ENCODE measurements around the gene GRHL1.

Gene GRHL1

GRCh38 chr2:9949239-9949991 is 2.1 kb upstream of the GRHL1 start:
- DNase-seq (ENCODE audit: extremely low read depth in 1 of 2, low read depth in 1 of 2), result no peak

GRCh38 chr2:9949992-9950520 is 1.4 kb upstream of the GRHL1 start:
- no peak for DNase-seq (ENCODE audit: extremely low read depth in 1 of 2, low read depth in 1 of 2)

DNA sequence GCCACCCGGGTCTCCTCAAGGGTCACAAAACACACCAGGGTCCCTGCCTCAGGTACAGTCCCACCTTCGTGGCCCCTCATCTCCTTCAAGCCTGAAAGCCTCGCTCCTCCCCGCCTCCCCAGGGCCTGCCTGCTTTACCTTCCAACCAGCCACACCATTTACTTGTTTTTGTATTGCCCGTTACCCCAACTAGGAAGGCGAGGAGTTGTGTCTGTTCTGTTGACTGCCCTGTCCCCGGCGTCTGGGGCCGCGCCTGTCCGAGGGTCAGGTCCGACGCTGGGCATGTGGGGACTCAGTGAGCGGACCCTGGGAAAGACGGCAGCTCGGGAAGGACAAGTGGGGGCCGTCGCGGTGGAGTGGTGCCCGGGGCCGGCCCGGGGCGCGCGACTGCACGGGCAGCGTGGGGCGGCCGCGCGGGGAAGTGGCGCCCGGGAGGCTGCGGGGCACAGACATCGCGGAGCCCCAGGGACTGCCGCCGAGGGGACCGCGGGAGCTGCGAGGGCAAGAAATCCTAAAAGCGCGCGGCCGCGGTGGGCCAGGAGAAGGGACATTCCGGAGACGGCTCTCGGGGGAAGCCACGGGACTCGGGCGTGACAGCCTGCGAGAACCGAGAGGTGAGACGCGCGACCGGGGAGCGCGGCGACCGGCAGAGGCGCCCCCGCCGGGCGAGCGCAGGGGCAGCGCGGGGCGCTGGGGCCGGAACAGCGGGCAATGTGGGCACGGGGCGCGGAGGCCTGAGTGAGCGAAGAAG is 797 bp upstream of the GRHL1 start:
- no peak for DNase-seq (ENCODE audit: extremely low read depth in 1 of 2, low read depth in 1 of 2)

GRCh38 chr2:9951272-9951521 is 296 bp upstream of the GRHL1 start:
- DNase-seq (ENCODE audit: extremely low read depth in 1 of 2, low read depth in 1 of 2), result no peak

DNA sequence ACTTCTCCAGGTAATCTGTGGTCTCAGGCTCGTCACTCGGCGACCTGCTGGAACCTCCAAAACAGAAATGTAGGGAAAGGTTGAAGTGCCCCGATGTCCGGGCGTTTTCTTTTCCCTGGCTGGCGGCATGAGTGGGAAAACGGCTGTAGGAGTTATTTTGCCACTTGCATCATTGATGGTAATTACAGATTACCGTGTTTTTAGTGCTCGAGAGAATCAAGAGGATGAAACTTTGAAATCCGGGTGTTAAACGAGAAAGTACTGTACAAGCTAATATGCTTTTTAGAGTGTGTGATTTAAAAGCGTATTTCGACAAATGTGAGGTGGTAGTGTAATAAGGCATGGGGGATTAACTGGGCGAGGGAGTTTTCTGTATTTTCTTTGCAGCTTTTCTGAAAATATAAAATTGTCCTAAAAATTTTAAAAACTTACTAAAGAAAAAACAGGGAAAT is 819 bp downstream of the GRHL1 start:
- no peak for DNase-seq (ENCODE audit: extremely low read depth in 1 of 2, low read depth in 1 of 2)

- DNase-seq (ENCODE audit: extremely low read depth in 1 of 2, low read depth in 1 of 2), result no peak
These were observed 1.5 kb downstream of the GRHL1 start for GRCh38 chr2:9952856-9953503.

GRCh38 chr2:9954136-9954535 is 2.6 kb downstream of the GRHL1 start:
- no peak for DNase-seq (ENCODE audit: extremely low read depth in 1 of 2, low read depth in 1 of 2)

DNA sequence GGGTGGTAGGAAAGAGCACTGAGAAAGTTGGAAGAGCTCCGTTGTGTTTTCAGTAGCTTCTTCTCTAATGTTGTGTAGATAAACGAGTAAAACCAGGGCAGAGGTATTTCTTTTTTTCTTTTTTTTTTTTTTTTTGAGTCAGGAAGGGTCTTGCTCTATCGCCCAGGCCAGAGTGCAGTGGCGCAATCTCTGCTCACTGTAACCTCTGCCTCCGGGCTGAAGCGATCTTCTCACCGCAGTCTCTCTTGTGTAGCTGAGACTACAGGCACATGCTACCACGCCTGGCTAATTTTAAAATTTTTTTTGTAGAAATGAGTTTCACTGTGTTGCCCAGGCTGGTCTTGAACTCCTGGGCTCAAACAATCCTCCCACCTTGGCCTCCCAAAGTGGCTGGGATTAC is 6.6 kb downstream of the GRHL1 start:
- no peak for DNase-seq (ENCODE audit: extremely low read depth in 1 of 2, low read depth in 1 of 2)

DNA sequence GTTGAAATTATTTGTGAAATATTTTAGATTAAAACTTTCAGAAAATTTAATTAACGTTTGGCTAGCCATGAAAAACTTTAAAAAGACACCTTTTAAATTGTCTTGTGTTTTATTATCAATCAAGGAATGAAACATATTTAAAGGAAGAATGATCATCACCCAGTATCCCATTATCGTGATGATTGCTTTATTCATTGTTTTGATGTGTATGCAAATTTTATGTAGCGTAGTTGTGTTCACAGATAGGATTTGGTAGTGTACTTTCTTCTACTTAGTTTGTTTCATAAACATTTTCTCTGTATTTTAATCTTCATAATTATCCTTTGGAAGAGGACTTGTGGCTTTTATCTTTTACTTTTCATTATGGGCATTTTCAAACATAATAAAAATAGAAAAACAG is 7.8 kb downstream of the GRHL1 start:
- DNase-seq (ENCODE audit: extremely low read depth in 1 of 2, low read depth in 1 of 2), result no peak

GRCh38 chr2:9961013-9961412 is 9.5 kb downstream of the GRHL1 start:
- DNase-seq (ENCODE audit: extremely low read depth in 1 of 2, low read depth in 1 of 2), result no peak

- no peak for DNase-seq (ENCODE audit: extremely low read depth in 1 of 2, low read depth in 1 of 2)
These were observed 13.0 kb downstream of the GRHL1 start for GRCh38 chr2:9964334-9964980.

- no peak for DNase-seq (ENCODE audit: extremely low read depth in 1 of 2, low read depth in 1 of 2)
These were observed 13.8 kb downstream of the GRHL1 start for GRCh38 chr2:9965119-9965822.

GRCh38 chr2:9966491-9967022 is 15.1 kb downstream of the GRHL1 start:
- no peak for DNase-seq (ENCODE audit: extremely low read depth in 1 of 2, low read depth in 1 of 2)

DNA sequence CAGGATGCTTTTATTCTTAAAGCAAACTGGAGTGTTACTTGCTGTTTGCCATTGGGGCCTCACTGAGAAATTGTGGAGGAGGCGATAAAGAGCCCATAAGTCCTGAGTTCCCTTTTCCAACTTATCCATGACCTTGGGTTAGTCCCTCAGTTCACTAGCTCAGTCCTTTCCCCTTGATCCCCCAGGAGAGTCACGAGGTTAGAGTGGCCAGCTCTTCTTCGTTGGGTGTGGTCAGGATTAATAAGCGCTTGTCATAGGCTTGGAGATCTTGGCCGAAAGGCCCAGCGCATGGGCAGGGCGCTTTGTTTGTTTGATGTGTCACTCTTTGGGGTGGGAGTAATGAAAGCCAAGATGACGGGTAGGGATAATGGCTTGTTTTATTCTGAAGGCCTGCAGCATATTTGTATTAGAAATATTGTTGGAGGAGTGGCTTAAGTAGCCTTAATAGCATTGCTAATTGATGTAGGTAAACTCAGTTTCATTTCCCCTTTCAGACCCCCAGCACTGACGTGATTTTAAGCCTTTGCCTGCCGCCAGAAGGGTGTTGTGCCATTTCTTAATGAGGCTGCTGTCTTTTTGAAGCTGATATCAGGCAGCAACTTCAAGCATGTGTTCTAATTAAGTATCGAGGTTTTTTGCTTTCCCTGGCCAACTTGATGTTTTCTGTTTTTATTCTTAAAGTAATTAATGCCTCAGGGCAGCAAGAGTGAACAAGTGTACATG is 15.7 kb downstream of the GRHL1 start:
- DNase-seq (ENCODE audit: extremely low read depth in 1 of 2, low read depth in 1 of 2), result no peak

GRCh38 chr2:9968553-9969497 is 17.3 kb downstream of the GRHL1 start:
- no peak for DNase-seq (ENCODE audit: extremely low read depth in 1 of 2, low read depth in 1 of 2)

DNA sequence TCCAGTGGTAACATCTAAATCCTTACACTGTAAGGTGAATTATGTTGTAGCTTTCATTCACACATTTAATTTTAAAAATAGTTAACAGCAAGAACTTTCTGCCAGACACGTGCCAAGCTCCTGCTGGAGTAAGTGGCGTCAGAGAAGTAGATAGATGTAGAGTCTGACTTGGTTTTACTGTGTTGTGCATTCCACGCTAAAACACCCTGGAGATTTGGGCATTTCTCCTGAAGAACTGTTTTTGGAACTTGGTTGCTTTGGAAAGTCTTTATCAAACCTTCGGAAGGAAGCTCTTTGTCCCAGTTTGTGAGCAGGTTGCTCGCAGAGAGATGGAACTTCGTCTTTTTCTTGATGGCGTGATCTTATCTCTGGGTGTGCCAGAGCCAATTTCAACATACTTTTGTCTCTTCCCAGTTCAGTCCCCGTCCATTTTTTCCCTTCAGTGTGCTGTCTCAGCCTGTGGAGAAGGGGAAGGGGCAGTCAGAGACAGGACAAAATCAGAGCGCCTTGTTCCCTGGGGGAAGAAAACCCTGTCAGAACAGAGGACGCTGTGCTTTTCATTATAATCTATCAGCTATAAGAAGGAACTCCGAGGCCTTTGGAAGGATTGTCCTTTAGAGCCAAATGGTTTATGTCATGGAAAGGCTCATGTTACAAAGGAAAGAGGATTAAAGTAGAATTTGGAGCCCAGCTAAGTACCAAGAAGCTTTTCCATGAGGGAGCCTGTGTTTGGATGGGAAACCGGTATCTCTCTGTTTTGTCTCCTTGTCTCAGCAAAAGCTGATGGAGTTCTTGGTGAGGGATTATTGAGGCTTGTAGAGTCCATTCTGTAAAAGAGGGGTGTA is 18.9 kb downstream of the GRHL1 start:
- no peak for DNase-seq (ENCODE audit: extremely low read depth in 1 of 2, low read depth in 1 of 2)

- DNase-seq (ENCODE audit: extremely low read depth in 1 of 2, low read depth in 1 of 2), result no peak
These were observed 19.8 kb downstream of the GRHL1 start for GRCh38 chr2:9971105-9971818.

All from stimulated activated CD8-positive, alpha-beta memory T cell treated with anti-CD3 and anti-CD28 coated beads, Interleukin-7, amount 100 ng/mL, for 48 hours (primary cell).